ENCODE data around the gene MUC16.

The MUC16 gene

DNA sequence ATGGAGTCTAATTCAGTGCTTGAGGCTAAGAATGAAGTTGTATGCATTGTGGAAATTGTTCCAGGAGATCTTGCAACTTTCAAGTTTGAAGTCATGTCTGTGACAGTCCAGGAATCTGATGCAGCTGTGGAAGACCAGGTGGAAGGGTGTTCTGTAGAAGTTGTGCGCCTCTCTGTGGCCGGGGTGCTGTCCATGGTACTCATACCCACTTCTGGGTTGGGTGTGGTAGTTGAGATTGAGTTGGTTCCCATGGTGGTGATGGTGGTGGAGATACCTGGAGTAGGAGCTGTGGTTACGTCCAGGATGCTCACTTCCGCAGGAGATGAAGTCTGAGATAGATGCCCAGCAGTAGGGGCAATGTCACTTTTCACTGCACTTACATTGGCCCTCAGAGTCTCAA lies 44.3 kb downstream of the MUC16 start:
- TF ChIP-seq, protein P1, sequence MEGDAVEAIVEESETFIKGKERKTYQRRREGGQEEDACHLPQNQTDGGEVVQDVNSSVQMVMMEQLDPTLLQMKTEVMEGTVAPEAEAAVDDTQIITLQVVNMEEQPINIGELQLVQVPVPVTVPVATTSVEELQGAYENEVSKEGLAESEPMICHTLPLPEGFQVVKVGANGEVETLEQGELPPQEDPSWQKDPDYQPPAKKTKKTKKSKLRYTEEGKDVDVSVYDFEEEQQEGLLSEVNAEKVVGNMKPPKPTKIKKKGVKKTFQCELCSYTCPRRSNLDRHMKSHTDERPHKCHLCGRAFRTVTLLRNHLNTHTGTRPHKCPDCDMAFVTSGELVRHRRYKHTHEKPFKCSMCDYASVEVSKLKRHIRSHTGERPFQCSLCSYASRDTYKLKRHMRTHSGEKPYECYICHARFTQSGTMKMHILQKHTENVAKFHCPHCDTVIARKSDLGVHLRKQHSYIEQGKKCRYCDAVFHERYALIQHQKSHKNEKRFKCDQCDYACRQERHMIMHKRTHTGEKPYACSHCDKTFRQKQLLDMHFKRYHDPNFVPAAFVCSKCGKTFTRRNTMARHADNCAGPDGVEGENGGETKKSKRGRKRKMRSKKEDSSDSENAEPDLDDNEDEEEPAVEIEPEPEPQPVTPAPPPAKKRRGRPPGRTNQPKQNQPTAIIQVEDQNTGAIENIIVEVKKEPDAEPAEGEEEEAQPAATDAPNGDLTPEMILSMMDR (IDR thresholded peaks at IDR 0.05; ENCODE audit: low read length, missing control alignments): no peak
- no peak overlapping the region for H3K4me3 ChIP-seq (replicated peaks; ENCODE audit: low read depth, low read length)
- no peak for DNase-seq (ENCODE audit: low read depth)

Data from fibroblast of pulmonary artery (primary cell).